Activated CD4-positive, alpha-beta T cell treated with anti-CD3 and anti-CD28 coated beads for 4 hours (primary cell): ENCODE data around the gene RIN3.

ENCODE experiments used
- DNase-seq, 2 donors: peaks; one replicate each; pipeline ENCODE4 v3.0.0-alpha.2; 2020

The RIN3 gene

DNA sequence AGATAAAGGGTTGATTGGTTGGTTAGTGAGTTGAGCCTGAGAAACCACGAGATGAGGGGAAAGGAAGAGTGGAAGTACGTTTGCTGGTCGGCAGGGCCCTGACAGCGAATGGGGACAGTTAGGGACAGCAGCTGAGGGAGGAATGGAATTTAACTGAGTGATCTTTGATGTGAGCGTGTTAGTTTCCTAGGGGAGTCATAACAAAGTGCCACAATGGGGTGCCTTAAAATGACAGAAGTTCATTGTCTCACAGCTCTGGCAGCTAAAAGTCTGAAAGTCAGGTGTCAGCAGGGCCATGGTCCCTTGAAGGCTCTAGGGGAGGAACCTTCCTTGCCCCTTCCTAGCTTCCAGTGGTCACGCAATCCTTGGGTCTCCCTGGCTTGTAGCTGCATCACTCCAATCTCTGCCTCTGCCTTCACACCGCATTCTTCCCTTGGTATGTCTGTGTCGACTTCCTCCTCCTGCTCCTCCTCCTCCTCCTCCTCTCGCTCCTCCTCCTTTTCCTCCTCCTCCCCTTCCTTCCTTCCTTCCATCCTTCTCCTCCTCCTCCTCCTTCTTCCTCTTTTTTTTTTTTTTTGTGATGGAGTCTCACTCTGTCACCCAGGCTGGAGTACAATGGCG, 26.0 kb upstream of the RIN3 start:
- no peak for DNase-seq

DNA sequence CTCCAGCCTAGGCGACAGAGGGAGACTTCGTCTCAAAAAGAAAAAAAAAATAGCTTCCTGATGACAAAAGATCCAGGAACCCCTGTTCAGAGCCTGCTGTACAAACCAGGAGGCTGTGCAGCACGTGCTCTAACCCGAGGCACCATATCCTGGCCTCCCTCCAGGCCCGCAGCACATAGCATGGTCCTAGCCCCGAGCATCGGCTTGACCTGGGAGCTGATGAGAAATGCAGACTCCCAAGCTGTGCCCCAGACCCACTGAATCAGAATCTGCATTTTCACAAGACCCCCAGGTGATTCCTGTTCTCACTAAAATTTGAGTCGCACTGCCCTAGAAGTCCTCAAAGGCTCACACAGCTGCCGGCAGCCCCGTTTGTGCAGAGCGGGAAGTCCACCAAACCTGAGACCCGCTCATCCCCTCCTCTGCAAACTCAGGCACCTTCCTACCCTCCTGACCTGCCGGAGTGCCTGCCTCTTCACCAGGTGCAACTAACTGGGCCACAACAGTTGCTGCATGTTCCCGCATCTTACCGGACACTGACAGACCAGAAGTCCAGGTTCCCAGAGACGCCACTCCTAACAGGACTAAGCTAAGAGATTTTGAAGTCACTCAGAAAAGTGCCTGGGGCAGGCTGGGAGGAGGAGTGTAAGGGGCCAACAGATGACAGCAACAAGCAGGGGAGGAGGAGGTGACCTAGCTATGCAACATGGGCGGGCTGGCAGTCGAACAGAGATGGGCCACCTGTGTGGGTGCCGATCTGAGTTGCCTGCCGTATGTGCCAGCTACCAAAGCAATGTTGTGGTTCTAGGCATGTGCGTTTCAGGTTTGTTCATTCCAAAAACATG, 24.0 kb upstream of the RIN3 start:
- DNase-seq, result no peak

DNA sequence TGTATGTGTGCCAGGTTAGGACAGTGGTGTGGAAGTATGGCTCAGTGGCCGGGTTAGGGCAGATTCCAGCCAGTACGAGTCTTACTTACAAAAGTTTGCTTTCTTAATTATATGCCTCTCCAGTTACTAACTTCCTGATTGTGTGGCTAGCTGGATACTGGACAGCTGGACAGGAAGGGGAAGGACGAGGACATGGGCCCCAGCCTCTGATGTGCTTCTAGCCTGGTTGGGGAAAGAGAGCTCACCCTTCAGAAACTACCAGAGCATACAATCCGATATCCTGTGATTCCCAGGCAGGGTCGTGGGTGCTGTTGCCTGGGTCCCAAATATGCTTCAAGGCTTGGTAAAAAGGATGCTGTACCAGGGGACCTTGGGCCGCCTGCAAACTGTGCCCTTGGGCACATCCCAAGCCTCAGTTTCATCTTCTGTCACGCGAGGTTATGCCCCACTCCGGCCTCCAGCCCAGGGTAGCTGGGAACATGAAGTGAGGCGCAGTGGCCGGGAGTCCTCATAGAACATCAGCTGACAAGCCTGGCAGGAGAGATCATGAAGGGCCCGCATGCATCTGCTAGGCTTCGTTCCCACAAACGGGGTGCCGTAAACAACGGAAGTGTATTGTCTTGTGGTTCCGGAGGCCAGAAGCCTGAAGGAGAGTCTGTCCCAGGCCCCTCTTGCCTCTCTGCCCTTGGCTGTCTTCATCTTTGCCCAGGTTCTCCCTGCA, 23.2 kb upstream of the RIN3 start:
- no peak for DNase-seq

DNA sequence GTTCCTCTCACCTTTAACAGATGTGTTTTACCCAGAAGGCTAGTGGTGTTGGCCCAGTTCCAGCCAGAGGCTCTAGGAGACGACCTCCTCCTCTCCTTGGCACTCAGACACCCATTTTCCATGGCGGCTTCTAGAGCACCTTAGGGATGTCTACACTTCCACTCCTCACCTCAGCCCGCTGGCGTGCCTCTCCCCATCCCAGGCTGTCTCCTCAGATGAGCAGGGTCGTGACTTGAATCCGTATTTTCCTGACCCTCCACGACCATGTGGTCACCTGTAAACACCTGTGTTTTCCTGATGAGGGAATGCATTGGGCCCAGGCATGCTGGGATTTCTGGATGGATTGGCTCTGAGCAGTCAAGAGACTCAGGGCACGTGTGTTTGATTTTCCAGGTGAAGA, 21.8 kb upstream of the RIN3 start:
- DNase-seq, result no peak

DNA sequence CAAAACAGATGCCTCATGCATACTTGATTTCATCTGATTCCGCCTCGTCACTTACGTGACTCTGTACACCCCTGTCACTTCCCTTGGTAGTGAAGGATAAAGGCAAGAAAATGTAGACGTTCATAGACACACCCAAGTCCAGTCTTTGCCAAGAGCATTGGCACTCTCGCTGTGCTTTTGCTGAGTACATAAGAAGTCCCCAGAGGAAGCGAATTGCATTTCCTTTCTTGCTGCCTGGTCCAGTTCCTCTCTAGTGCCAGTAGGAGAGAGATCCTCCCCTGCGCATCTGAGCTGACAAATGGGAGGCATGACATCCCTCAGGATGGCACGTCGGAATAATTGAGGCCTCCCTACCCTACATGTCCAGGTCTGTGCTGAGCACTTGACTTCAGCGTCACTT, 21.3 kb upstream of the RIN3 start:
- DNase-seq, result no peak

DNA sequence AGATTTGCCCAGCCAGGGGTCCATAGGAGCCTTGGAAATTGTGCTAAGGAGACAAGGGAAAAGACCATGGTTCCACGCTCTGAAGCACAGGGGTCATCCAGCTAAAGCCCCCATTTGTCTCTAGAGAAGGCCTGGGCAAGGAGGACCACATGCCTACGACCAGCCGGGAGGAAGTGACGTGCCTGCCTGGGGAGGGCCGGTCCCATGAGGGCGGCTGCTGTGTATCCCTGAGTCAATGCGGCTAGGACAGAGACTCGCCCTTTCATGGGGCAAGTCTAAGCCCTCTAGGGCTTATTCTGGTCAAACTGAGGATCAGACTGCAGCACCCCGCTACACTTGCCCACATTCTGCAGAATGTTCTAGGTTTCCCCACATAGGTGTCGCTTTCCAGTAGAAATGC, 20.6 kb upstream of the RIN3 start:
- no peak for DNase-seq

DNA sequence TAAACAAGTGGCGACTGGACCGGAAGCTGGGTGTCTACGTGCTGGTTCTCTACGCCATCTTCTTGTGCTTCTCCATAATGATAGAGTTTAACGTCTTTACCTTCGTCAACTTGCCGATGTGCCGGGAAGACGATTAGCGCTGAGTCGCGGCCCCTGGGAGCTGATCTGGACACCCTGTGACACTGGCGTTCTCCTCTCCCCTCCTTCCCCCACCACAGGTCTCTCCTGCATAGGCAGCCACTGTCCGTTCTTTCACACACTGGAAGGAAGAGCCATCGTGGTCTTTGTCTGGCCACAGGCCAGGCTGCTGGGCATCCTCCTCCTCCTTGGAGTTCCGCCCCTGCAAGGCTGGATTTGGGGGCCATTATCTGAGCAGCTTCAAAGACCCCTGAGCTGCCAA, 20.1 kb upstream of the RIN3 start:
- DNase-seq, result no peak

DNA sequence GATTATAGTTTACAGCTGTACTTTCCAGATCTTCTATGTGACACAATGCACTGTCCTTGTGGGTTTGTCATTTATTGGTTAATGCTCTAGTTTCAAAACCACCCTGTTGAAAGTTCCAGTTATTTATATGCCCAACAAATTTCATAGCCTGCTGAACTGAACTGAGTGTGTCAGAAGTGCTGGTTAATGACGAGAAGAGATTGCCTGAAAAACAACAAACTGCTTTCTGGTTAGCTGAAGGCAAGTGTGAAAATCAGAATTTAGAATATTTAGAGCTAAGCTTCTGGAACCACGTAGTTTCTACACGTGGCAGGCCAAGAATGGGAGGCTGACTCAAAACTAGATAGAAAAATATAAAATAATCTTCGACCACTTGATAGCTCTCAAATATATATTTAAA, 19.1 kb upstream of the RIN3 start:
- DNase-seq, result no peak

DNA sequence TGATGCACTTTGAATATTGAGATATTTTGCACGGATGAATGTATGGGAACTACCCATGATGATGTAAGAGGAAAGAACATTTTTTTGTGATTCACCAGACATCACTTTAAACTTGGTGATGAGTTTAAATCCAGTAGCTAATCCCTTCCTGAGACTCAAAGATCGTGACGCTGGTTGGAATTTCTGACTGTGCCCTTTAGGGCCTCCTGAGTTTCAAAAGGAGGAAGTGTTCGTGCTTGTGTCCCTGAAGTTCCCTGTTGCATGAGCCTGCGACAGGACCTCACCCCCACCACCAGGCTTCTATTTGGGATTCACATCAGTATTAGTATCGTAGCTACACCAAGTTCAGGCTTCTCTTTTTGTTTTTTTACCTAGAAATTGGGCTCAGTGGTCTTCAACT, 18.6 kb upstream of the RIN3 start:
- no peak for DNase-seq

DNA sequence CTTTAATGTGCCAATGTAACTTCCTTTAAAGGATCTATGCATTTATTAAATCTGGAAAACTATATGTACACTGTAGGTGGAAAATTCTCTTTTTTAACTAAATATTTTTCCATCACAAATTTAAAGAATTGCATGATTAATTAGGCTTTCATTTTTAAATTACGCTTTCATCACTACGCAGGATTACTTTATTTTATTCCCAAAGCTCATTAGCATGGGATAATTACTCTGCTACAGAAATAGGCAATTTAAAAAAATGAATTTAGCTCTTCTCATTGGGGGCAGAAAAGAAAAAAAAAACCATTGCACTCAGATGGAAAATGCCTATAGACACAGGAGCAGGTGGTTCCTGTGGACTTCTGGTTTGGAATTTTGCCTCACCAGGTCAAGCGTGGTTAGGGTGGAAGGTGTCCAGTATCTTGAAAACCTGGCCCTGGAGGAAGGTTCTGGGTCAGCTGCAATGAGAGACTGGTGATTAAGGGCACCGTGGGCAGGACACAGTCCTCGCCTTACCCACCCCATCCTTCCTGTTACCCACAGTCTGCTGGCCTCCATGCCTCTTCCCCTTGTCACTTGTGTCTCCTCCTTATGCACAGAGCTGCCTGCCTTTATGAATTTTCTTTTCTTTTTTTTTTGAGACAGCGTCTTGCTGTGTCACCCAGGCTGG, 17.3 kb upstream of the RIN3 start:
- no peak for DNase-seq

DNA sequence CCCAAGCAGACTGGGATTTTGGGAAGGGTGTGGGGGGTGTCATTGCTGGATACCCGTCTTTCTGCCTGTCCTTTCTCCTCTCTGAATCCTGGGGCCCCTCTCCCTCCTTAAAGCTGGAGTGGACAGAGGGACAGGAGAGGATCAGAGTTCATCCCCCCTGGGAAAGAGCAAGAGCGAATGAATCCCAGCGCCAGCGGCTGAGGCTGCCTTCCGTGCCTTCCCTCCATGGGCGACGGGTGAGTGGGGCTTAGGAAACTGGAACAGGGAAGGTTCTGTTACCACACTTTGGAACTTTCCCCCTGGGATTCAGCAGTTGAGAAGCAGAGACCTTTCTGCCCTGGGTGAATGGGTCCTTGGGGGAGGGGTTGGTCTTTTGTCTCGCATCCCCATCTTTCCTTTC, 16.2 kb upstream of the RIN3 start:
- DNase-seq, result no peak

DNA sequence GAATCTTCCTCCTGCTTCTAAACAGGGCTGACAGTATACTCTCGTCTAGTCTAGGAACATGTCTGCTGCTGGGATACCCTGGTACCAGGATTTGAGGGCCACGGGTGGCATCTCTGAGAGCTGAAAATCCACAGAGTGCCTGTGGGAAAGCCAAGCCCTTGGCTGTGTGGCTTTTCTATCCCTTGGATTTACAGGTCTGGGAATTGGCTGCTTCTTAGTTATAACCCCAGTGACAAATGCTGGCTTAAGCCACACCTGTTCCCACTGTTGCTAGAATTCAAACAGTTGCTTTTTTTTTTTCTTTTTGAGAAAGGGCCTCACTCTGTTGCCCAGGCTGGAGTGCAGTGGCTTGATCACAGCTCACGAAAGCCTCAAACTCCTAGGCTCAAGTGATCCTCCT, 14.3 kb upstream of the RIN3 start:
- DNase-seq, result no peak

DNA sequence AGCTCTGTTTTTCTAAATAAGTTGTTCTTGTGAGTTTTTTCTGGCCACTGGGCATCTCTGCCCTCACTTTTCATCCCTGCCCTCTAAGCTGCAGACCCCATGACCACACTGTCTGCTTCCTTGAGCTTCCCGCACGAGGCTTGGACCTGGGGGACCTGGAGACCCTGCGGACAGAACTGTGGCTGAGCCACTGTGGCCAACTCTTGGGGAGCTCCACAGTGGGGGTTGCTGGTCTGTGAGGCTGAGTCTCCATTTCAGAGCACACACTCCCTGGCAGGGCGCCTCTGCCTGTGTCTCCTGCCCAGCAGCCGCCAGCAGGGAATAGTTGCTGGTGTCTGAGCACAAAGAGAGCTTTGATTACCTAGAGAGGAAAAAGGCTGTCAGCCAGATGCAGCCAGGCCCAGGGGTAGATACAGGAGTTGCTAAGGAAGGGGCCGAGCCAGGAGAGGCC, 13.1 kb upstream of the RIN3 start:
- no peak for DNase-seq

DNA sequence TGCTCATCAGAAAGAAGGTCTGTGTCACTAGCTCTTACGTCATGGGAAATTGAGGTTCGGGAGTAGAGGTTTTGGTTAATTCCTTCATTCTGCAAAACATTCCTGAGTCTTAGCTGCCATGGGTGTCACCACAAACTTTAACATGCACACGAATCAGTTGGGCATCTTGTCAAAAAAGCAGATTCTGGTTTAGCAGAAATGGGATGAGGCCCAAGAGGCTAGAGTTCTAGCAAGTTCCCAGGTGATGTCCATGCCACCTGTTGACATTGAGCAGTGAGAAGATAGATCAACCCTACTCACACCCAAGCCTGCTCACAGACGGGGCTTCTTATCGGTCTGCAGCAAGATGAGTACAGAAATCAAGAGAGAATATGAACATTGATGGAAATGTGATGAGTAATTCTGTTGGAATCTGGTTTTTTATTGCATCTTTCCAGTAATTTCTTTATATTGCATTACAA, 11.7 kb upstream of the RIN3 start:
- no peak for DNase-seq

DNA sequence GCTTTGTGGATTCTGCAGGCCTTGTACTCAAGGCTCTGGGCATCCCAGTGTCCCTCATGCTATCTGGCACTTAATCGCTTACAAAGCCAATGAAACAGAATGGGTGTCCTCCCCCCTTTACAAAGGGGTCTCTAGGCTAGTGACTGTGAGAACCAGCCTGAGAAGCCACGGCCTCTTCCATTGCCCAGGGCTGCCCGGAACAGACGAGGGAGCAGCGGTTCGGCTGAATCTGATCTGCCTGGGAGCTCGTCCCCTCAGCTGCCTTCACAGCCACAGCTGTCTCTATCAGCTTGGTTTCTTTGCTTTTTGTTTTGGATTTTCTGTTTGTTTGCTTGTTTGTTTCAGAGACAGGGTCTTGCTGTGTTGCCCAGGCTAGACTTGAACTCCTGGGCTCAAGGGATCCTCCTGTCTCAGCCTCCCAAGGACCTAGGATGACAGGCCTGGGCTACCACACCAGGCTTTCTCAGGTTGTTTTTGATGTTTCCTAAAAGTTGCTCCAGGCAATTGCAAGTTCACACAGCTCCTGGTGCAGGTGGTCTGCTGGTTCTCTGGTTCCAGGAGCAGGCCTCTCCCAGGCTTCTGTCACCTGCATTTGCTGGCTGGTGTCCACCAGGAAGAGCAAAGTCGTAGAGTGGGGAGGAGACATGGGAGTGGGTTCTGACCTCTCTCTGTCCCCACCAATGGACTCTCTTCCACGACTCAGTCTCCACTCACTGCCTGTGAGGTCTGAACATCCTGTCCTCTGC, 10.9 kb upstream of the RIN3 start:
- no peak for DNase-seq

DNA sequence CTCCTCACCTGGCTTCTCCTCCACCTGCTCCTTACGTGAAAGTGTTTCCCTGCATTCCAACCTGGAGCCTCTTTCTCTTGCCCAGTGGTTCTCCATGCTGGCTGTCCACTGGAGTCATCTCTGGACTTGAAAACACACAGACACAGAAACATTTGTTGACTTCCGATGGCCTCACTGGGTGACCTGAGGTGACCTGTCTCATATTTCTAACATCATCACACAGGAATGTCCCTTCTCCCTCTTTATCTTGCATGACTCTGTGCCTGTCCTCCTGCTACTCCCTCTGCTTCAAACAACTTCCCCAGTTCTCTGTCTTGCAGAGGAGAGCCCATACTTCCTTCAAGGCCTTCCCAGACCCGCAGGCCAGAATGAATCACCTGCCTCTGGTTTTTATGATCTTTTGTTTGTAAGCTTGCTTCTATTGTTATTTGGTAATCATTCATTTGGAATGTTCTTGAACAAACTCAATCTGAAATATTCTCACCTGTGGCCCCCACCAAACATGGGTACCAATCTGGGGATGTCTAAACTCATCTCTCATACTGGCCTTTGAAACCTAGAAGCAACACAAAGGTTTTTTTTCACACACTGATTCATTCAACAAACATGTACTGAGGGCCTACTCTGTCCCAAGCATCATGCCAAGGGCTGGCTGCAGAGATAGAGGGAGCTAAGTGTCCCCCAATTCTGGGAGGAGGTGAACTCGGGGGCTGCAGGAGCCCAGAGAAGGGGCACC, 9.7 kb upstream of the RIN3 start:
- no peak for DNase-seq

DNA sequence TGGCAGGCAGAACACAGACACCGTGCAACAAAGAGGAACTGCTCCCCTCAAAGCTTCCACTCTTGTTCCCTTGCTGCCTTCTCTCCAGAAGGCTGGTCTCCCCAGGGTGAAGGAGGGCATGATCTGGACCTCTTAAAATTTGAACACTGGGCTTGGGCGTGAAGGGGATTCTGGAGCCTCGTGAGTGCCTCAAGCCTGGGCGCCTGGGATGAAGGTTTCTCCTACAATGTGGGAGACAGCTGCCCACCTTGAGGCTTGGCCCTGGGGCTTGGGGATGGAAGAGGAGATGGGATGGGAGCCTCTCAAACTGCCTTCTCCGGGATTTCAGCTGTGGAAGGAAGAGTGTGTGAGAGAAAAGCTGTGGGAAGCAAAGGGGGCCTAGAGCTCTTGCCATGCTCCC, 7.8 kb upstream of the RIN3 start:
- no peak for DNase-seq

DNA sequence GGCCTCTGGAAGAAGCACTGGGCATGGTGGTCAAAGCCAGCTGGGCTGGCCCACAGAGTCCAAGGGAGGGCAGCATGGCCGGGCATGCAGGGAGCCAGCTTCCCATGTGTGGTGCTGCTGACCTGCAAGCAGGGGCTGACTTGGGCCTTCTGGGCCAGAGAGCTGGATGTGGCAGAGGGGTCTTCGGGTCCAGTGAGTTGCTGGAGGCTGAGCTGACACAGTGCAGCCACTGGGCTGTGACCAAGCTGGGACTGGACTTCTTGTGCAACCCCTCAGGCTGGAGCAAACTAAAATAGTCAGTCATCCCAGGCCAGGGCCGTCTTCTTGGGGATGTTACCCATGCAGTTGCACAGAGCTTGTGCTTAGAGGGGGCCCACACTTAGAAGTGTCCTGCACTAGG, 7.3 kb upstream of the RIN3 start:
- DNase-seq, result no peak

DNA sequence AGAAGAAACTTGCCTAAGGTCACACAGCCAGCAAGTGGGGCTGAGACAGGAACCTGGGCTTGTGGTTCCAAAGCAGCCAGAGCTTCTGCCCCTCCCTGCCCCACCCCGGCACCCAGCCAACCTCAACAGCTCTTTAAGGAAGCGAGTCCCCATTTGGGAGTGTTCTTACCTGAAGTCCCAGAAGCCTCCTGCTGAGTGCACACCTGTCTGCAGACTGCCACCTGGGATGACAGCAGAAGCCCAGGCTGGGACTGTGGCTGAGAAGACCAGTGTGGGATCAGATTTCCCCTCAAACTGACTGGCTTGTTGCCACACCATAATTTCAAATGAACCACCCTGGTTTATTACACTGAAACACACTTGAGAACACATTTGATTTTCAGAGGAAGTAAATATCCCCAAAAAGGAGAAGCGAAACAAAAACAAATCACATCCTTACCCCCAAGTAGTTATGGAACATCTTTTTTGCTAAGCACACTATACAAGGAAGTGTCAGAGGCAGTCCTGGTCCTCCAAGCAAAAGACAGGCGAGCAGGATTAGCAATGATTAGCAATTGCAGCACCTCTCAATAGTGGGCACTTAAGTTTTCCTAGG, 6.3 kb upstream of the RIN3 start:
- no peak for DNase-seq

DNA sequence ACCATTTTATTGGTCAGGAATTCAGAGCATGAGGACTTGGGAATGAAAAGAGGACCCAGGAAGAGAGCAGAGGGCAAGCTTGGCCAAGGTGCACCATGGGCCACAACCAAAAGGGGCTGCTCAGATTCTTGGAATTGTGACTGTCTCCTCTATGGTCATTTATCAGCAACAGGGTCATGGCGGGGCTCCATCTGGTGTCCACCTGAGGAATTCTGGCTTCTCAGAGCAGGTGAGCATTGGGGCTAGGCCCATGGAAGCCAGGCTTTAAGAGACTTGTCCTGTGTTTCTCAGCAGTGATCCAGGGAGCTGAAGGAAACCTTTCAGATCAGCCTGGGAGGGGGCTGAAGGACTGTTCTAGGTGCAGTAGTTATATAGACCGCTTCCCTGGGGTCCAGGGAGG, 2.6 kb upstream of the RIN3 start:
- DNase-seq, result no peak

DNA sequence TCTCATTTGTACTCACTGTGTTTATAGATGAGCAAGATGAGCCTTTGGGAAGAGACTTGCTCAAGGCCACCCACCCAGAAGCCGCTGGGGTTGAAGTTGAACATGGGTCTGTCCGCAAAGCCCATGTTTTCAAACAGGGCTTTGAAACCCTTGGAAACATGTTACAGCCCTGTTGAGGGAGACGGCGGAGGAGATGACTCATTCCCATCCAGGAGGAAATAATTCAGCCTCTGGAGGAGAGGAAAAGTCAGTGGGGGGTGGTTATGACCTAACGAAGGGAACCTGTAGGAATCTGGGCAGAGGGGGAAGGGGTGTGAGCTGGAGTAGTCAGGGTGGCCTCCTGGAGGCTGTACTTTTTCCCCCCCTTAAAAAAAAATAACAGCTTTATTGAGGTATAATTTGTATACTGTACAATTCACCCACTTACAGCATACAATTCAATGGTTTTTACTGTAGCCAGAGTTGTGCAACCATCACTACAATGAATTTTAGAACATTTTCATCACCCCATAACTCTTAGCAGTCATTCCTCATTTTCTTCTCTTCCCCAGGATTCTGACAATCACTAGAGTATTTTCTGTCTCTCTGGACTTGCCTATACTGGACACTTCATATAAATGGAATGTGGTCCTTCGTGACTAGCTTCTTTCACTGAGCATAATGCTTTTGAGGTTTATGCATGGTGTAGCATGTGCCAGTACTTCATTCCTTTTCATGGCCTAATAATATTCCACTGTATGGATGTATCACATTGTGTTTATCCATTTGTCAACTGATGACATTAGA, 1.9 kb upstream of the RIN3 start:
- DNase-seq, result no peak
